ENCODE measurements around the gene PTMA.

Gene PTMA

GRCh38 chr2:231664727-231665126, 43.6 kb upstream of the PTMA start:
- peaks cover 89% of the 10 kb centered on the region for H3K4me1 ChIP-seq (ENCODE audit: control insufficient read depth, low read length)
- peak overlapping the region; percentile 99 for H3K27ac ChIP-seq (ENCODE audit: low read depth, low read length)
- no peaks in the 10 kb centered on the region for H3K27me3 ChIP-seq (ENCODE audit: control insufficient read depth, low read length)
- no peaks in the 10 kb centered on the region for H3K9me3 ChIP-seq (ENCODE audit: control insufficient read depth, insufficient read depth, low read length)
- H3K4me3 ChIP-seq (ENCODE audit: low read length), result no peak overlapping the region
- no peaks in the 10 kb centered on the region for H3K9me2 ChIP-seq (replicated peaks; ENCODE audit: control insufficient read depth, low read length)
- TF ChIP-seq CTCF (IDR thresholded peaks at IDR 0.05; ENCODE audit: low read depth, low read length, poor library complexity, severe bottlenecking) (no peak), EZH2phosphoT487 (IDR thresholded peaks at IDR 0.05; ENCODE audit: borderline replicate concordance, low read length) (no peak)
- H3F3A ChIP-seq (ENCODE audit: control insufficient read depth, insufficient read depth), result peaks cover 45% of the 10 kb centered on the region
- no peaks in the 10 kb centered on the region for H4K20me1 ChIP-seq (ENCODE audit: control insufficient read depth, insufficient read depth, low read depth, low read length)
- H3K36me3 ChIP-seq (ENCODE audit: control insufficient read depth, low read length), result peaks cover 6% of the 10 kb centered on the region; the same call in 1 of the 2 replicates
- peak overlapping the region; percentile 69; the same call in 1 of the 2 replicates for H3K4me2 ChIP-seq (ENCODE audit: low read length)
- H3K79me2 ChIP-seq (ENCODE audit: control insufficient read depth, low read length), result peaks cover 5% of the 10 kb centered on the region

GRCh38 chr2:231665245-231666170, 42.8 kb upstream of the PTMA start:
- H3K27me3 ChIP-seq (ENCODE audit: control insufficient read depth, low read length), result no peaks in the 10 kb centered on the region
- H3K79me2 ChIP-seq (ENCODE audit: control insufficient read depth, low read length), result peaks cover 5% of the 10 kb centered on the region
- TF ChIP-seq EZH2phosphoT487 (IDR thresholded peaks at IDR 0.05; ENCODE audit: borderline replicate concordance, low read length) (no peak), CTCF (IDR thresholded peaks at IDR 0.05; ENCODE audit: low read depth, low read length, poor library complexity, severe bottlenecking) (no peak)
- no peaks in the 10 kb centered on the region for H3K9me3 ChIP-seq (ENCODE audit: control insufficient read depth, insufficient read depth, low read length)
- H3K4me3 ChIP-seq (ENCODE audit: low read length), result 0 out of 2 replicates have a peak overlapping the region, but pooled peaks have one; percentile 5
- no peaks in the 10 kb centered on the region for H3K9me2 ChIP-seq (replicated peaks; ENCODE audit: control insufficient read depth, low read length)
- peak overlapping the region; percentile 99 for H3K27ac ChIP-seq (ENCODE audit: low read depth, low read length)
- peaks cover 6% of the 10 kb centered on the region; the same call in 1 of the 2 replicates for H3K36me3 ChIP-seq (ENCODE audit: control insufficient read depth, low read length)
- peaks cover 97% of the 10 kb centered on the region for H3K4me1 ChIP-seq (ENCODE audit: control insufficient read depth, low read length)
- H4K20me1 ChIP-seq (ENCODE audit: control insufficient read depth, insufficient read depth, low read depth, low read length), result no peaks in the 10 kb centered on the region
- H3F3A ChIP-seq (ENCODE audit: control insufficient read depth, insufficient read depth), result peaks cover 52% of the 10 kb centered on the region
- H3K4me2 ChIP-seq (ENCODE audit: low read length), result peak overlapping the region; percentile 69

GRCh38 chr2:231666171-231667095, 41.9 kb upstream of the PTMA start:
- Histone ChIP-seq H3K4me3 (ENCODE audit: low read length) (peak overlapping the region; percentile 54), H3K9me3 (ENCODE audit: control insufficient read depth, insufficient read depth, low read length) (no peaks in the 10 kb centered on the region), H3K4me2 (ENCODE audit: low read length) (peak overlapping the region; percentile 69), H3K27me3 (ENCODE audit: control insufficient read depth, low read length) (no peaks in the 10 kb centered on the region), H3K27ac (ENCODE audit: low read depth, low read length) (peak overlapping the region; percentile 99), H3F3A (ENCODE audit: control insufficient read depth, insufficient read depth) (peaks cover 52% of the 10 kb centered on the region), H3K9me2 (replicated peaks; ENCODE audit: control insufficient read depth, low read length) (no peaks in the 10 kb centered on the region), H3K79me2 (ENCODE audit: control insufficient read depth, low read length) (peaks cover 12% of the 10 kb centered on the region), H4K20me1 (ENCODE audit: control insufficient read depth, insufficient read depth, low read depth, low read length) (no peaks in the 10 kb centered on the region), H3K36me3 (ENCODE audit: control insufficient read depth, low read length) (peaks cover 10% of the 10 kb centered on the region), H3K4me1 (ENCODE audit: control insufficient read depth, low read length) (peaks cover 96% of the 10 kb centered on the region)
- TF ChIP-seq EZH2phosphoT487 (IDR thresholded peaks at IDR 0.05; ENCODE audit: borderline replicate concordance, low read length) (no peak), CTCF (IDR thresholded peaks at IDR 0.05; ENCODE audit: low read depth, low read length, poor library complexity, severe bottlenecking) (no peak)

All from DOHH2 (cell line).